Kidney epithelial cell (primary cell): ENCODE measurements around the gene BANF1. TPM values are rescaled to one million over a fixed set of nuclear protein-coding genes. Genes with fewer than 3 reads are reported as not detected.
A peak's percentile ranks its signal among the peaks of the same experiment; 100 is the strongest.

ENCODE experiments used
- DNase-seq: peaks from one replicate; pipeline ENCODE4 v3.0.0-alpha.2; 2010; ENCODE audit warnings: low read depth
- H3K27me3 ChIP-seq: 2 replicates; pipeline ENCODE4 v1.6.0; 2011; ENCODE audit warnings: low read length; ENCODE audit not compliant: control insufficient read depth, insufficient read depth
- H3K36me3 ChIP-seq: 2 replicates; pipeline ENCODE4 v1.5.1; 2011; ENCODE audit warnings: low read length; ENCODE audit not compliant: control insufficient read depth, insufficient read depth
- H3K4me3 ChIP-seq: 2 replicates; pipeline ENCODE4 v1.5.1; 2011; ENCODE audit warnings: low read depth, mild to moderate bottlenecking, control low read depth, low read length
- total RNA-seq: library from RNA; depleted of rRNA; stranded (reverse); fragments of >200 nt; gene quantifications from 2 replicates; pipeline ENCODE4 v1.2.3, GENCODE V29; 2015
- TF ChIP-seq, protein P1 (sequence below): IDR thresholded peaks from 2 replicates; pipeline ENCODE4 v1.5.1; 2011; ENCODE audit warnings: mild to moderate bottlenecking, moderate library complexity, low read length, control low read depth, inconsistent platforms; ENCODE audit not compliant: insufficient read depth, poor library complexity, severe bottlenecking

The BANF1 gene, protein sequence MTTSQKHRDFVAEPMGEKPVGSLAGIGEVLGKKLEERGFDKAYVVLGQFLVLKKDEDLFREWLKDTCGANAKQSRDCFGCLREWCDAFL
- total RNA-seq: 73.8 and 87.3 TPM in 2 replicates

DNA sequence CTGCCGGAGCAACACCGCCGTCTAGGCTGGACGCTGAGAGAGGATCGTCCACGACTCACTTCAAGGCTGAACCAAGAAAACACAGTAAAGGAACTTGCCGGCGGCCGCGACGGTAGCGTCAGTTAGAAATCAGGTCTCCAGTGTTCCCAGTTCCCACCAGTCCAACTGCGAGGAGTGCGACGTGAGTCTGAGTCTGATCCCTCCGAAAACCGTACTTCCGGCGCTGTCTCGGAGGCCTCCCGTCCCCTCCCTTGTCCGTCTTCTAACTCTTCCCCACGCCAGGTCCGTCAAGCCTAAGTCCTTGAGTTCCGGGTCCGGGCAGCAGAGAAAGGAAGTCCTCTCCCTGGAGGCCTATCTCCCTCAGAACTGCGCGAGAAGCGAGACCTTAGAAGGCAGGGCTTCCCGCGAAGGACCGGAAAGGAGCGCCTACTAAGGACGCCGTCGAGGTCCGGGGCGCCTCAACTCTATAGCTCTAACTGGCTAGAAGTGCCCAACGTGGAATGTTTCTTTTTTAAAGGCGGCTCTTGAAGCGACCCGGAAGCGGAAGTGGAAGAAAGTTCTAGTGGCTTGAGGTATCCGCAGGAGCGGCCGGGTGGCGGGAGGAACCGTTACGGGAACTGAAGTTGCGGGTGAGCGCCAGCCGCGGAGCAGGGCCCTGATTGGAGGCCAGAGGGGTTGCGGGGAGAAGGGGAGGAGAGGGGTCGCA lies at the start of gene BANF1, which contains the start of gene EIF1AD:
BANF1 (plus strand) TSS at position 562 of the 706 bp plus-strand sequence. CDS start 748 bp downstream, outside the sequence.
EIF1AD (minus strand) TSS at position 216 of the 706 bp plus-strand sequence. CDS start 1,768 bp downstream, outside the sequence.
- H3K27me3 ChIP-seq: no peaks in the 10 kb centered on the region
- DNase-seq: peak; percentile 79
- TF ChIP-seq, protein P1, sequence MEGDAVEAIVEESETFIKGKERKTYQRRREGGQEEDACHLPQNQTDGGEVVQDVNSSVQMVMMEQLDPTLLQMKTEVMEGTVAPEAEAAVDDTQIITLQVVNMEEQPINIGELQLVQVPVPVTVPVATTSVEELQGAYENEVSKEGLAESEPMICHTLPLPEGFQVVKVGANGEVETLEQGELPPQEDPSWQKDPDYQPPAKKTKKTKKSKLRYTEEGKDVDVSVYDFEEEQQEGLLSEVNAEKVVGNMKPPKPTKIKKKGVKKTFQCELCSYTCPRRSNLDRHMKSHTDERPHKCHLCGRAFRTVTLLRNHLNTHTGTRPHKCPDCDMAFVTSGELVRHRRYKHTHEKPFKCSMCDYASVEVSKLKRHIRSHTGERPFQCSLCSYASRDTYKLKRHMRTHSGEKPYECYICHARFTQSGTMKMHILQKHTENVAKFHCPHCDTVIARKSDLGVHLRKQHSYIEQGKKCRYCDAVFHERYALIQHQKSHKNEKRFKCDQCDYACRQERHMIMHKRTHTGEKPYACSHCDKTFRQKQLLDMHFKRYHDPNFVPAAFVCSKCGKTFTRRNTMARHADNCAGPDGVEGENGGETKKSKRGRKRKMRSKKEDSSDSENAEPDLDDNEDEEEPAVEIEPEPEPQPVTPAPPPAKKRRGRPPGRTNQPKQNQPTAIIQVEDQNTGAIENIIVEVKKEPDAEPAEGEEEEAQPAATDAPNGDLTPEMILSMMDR: no peak
- peaks cover 6% of the 10 kb centered on the region for H3K36me3 ChIP-seq
- peak within 1 kb of the TSS; percentile 94 for H3K4me3 ChIP-seq

DNA sequence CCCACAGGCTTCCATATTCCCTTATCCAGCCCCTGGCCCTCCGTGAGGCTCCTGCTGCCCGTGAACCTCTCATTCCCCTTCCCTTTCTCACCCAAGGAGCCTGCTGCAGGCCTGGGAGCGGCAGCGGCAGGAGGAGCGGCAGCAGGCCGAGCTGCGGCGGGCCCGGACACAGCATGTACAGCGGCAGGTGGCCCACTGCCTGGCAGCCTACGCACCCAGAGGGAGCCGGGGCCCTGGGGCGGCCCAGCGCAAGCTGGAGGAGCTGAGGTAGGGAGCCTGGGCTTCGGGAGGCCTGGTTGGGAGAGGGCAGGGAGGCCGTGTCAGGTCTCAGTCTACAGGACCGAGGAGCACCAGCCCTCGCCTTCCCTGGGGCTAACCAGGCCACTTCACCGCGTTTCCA lies 48.8 kb upstream of the BANF1 start:
- no peaks in the 10 kb centered on the region for H3K36me3 ChIP-seq
- DNase-seq: no peak
- TF ChIP-seq, protein P1: no peak
- no peak overlapping the region for H3K4me3 ChIP-seq
- H3K27me3 ChIP-seq: no peaks in the 10 kb centered on the region

DNA sequence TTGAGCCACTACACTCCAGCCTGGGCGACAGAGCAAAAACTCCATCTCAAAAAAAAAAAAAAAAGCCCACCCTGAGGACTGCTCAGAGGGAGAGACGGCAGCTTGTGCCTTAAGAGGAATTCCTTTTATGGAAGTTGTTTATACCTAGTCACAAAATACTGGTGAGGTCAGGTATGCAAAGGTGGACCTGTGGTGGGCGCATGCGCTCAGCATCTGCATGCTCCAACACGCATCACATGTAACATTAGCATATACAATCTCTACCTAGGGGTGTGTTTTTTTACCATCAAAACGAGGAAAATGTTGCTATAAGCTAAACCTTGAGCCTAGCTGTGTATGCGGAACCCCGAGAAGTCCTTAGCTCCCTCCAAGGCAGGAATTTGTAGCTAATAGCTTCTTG lies 47.5 kb upstream of the BANF1 start:
- Histone ChIP-seq H3K36me3 (no peaks in the 10 kb centered on the region), H3K4me3 (no peak overlapping the region), H3K27me3 (no peaks in the 10 kb centered on the region)
- no peak for DNase-seq
- TF ChIP-seq, protein P1: no peak

DNA sequence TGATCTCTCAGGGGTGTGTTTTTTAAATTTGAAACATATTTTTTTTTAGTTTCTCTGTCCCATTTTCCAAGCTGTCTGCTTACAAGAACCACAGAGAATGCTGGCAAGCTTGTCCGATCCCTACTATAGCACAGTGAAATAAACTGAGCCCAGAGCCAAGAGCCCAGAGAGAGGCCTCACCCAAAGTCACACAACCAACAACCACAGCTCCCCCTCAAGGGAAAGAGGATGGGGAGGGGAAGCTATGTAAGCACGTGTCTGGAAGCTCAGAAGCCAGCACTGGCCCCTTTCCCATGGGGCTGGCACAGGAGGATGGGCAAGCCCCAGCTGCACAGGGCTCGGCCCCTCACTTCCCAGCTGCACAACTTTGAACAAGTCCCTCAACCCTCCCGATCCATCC lies 44.0 kb upstream of the BANF1 start:
- H3K27me3 ChIP-seq: no peaks in the 10 kb centered on the region
- no peak for DNase-seq
- H3K36me3 ChIP-seq: no peaks in the 10 kb centered on the region
- TF ChIP-seq, protein P1: no peak
- no peak overlapping the region for H3K4me3 ChIP-seq

DNA sequence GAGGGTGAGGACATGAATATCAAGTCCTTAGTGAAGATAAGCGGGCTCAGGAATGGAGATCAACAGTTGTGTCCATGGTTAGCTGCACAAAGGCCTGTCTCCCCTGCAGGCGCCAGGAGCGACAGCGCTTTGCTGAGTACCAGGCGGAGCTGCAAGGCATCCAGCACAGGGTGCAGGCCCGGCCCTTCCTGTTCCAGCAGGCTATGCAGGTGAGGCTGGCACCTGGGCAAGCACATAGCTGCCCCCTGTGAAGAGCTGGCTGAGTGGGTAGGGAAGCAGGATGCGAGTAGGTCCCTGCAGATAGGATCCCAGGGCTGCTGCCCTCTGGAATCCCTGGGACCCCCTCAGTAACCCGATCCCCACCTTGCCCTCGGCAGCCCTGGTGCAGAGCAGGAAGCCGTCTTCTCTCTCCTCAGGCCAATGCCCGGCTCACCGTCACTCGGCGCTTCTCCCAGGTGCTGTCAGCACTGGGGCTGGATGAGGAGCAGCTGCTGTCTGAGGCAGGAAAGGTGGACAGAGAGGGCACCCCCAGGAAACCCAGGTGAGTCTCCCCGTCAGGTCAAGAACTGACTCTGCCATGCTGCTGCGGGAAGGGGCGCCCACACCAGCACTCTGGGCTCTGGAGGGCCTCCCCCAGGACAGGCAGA lies 43.4 kb upstream of the BANF1 start:
- H3K36me3 ChIP-seq: peaks cover 2% of the 10 kb centered on the region
- DNase-seq: no peak
- TF ChIP-seq, protein P1: no peak
- H3K4me3 ChIP-seq: no peak overlapping the region
- H3K27me3 ChIP-seq: no peaks in the 10 kb centered on the region
